NCI-H1105 (cell line): ENCODE measurements around the gene SOCS6.
"Not testable (repeated sequence)": the region's sequence is repeated elsewhere in the genome, so short reads cannot be mapped to it uniquely, and the experiment has no call there.

ENCODE experiments used
- DNase-seq: peaks from one replicate; lab custom pipeline; 2025; lab: John Stamatoyannopoulos, UW

SOCS6 gene

GRCh38 chr18:70358105-70358406, 69.2 kb downstream of the SOCS6 start:
- DNase-seq = not testable (repeated sequence)

- no peak for DNase-seq
Measured at GRCh38 chr18:70359071-70359470, 70.2 kb downstream of the SOCS6 start.

- DNase-seq = no peak
Measured at GRCh38 chr18:70362258-70362657, 73.4 kb downstream of the SOCS6 start.

- no peak for DNase-seq
Measured at GRCh38 chr18:70363861-70364260, 75.0 kb downstream of the SOCS6 start.

- DNase-seq = no peak
Measured at GRCh38 chr18:70365361-70365760, 76.5 kb downstream of the SOCS6 start.

- DNase-seq = no peak
Measured at GRCh38 chr18:70366174-70366573, 77.3 kb downstream of the SOCS6 start.

GRCh38 chr18:70366670-70367069, 77.8 kb downstream of the SOCS6 start:
- no peak for DNase-seq

- not testable (repeated sequence) for DNase-seq
Measured at GRCh38 chr18:70367344-70367743, 78.5 kb downstream of the SOCS6 start.

GRCh38 chr18:70368903-70369302, 80.1 kb downstream of the SOCS6 start:
- no peak for DNase-seq

GRCh38 chr18:70370762-70371733, 82.2 kb downstream of the SOCS6 start:
- DNase-seq = no peak

GRCh38 chr18:70371908-70372307, 83.1 kb downstream of the SOCS6 start:
- no peak for DNase-seq

- DNase-seq = no peak
Measured at GRCh38 chr18:70372450-70373041, 83.7 kb downstream of the SOCS6 start.

- no peak for DNase-seq
Measured at GRCh38 chr18:70373042-70373519, 84.2 kb downstream of the SOCS6 start.

GRCh38 chr18:70374154-70374553, 85.3 kb downstream of the SOCS6 start:
- no peak for DNase-seq

GRCh38 chr18:70376137-70376913, 87.5 kb downstream of the SOCS6 start:
- no peak for DNase-seq

- no peak for DNase-seq
Measured at GRCh38 chr18:70376914-70377258, 88.0 kb downstream of the SOCS6 start.

- no peak for DNase-seq
Measured at GRCh38 chr18:70377317-70377799, 88.5 kb downstream of the SOCS6 start.

- DNase-seq = no peak
Measured at GRCh38 chr18:70377857-70378701, 89.2 kb downstream of the SOCS6 start.
